Endodermal cell (in vitro differentiated cells): Measurements from ENCODE around the gene KLF1. TPM values are rescaled to one million over a fixed set of nuclear protein-coding genes. Genes with fewer than 3 reads are reported as not detected.

ENCODE experiments used
- DNase-seq: peaks from one replicate; pipeline ENCODE4 v3.0.0-alpha.2; 2017
- H3K27ac ChIP-seq: 2 replicates; pipeline ENCODE4 v1.5.1; 2013; ENCODE audit warnings: mild to moderate bottlenecking, low read depth, low read length, moderate library complexity
- H3K27me3 ChIP-seq: 2 replicates; pipeline ENCODE4 v1.6.1; 2013; ENCODE audit warnings: mild to moderate bottlenecking, low read length, moderate library complexity; ENCODE audit not compliant: insufficient read depth, control insufficient read depth, poor library complexity, severe bottlenecking
- H3K36me3 ChIP-seq: 2 replicates; pipeline ENCODE4 v1.7.0; 2013; ENCODE audit warnings: mild to moderate bottlenecking, low read length, moderate library complexity; ENCODE audit not compliant: control insufficient read depth, insufficient read depth
- H3K4me1 ChIP-seq: one replicate; pipeline ENCODE4 v1.7.0; 2013; ENCODE audit warnings: low read length; ENCODE audit not compliant: control insufficient read depth, insufficient read depth
- H3K4me3 ChIP-seq: 2 replicates; pipeline ENCODE4 v1.5.1; 2013; ENCODE audit warnings: mild to moderate bottlenecking, low read length, moderate library complexity
- H3K9ac ChIP-seq: 2 replicates; pipeline ENCODE4 v1.6.1; 2013; ENCODE audit warnings: mild to moderate bottlenecking, low read length, moderate library complexity; ENCODE audit not compliant: poor library complexity, severe bottlenecking; ENCODE audit errors: extremely low read depth
- H3K9me3 ChIP-seq: 2 replicates; pipeline ENCODE4 v1.6.1; 2013; ENCODE audit warnings: mild to moderate bottlenecking, low read length, moderate library complexity; ENCODE audit not compliant: control insufficient read depth
- H3K27ac Mint-ChIP-seq: 2 replicates; pipeline ENCODE4 v1.8.0; 2020; ENCODE audit warnings: mixed read lengths
- H3K27me3 Mint-ChIP-seq: 2 replicates; pipeline ENCODE4 v1.8.0; 2021; ENCODE audit warnings: mild to moderate bottlenecking, mixed read lengths; ENCODE audit not compliant: insufficient read depth
- H3K36me3 Mint-ChIP-seq: 2 replicates; pipeline ENCODE4 v1.8.0; 2020; ENCODE audit warnings: low read depth, mixed read lengths
- H3K4me1 Mint-ChIP-seq: 2 replicates; pipeline ENCODE4 v1.8.0; 2020; ENCODE audit warnings: mixed read lengths
- H3K4me3 Mint-ChIP-seq: 2 replicates; pipeline ENCODE4 v1.8.0; 2020; ENCODE audit warnings: mild to moderate bottlenecking, moderate library complexity, mixed read lengths
- H3K9me3 Mint-ChIP-seq: 2 replicates; pipeline ENCODE4 v1.8.0; 2020; ENCODE audit warnings: mild to moderate bottlenecking, mixed read lengths
- WGBS, 2 experiments: methylation state at CpG; one replicate each; pipeline versions ENCODE4 v1.1.5 to v1.1.7; 2013; ENCODE audit warnings: missing lambda C conversion rate in 2 of 2, mixed read lengths in 1 of 2; ENCODE audit not compliant: insufficient coverage in 1 of 2, insufficient read length in 1 of 2; 5-methylcytosine and 5-hydroxymethylcytosine counted together
- total RNA-seq, 2 donors: library from RNA; stranded (reverse); fragmentation: NEBNext Ultra II Directional in 1 of 2; extraction: Animal tissue kit (Norgen Biotek cat#: 25700) in 1 of 2; gene quantifications; 2 replicates in 1 of 2; 3 replicates in 1 of 2; pipeline ENCODE4 v1.2.1, GENCODE V29; 2021
- TF ChIP-seq, protein P1 (sequence below): fragments of 200-600 bp; sonication (generic); conservative IDR thresholded peaks from 2 replicates; pipeline ENCODE4 v1.5.0; 2021; ENCODE audit warnings: antibody characterized with exemption, mild to moderate bottlenecking

KLF1 gene
- total RNA-seq, 2 donors from 2014 or later, result 0.91 to 1.0 TPM

DNA sequence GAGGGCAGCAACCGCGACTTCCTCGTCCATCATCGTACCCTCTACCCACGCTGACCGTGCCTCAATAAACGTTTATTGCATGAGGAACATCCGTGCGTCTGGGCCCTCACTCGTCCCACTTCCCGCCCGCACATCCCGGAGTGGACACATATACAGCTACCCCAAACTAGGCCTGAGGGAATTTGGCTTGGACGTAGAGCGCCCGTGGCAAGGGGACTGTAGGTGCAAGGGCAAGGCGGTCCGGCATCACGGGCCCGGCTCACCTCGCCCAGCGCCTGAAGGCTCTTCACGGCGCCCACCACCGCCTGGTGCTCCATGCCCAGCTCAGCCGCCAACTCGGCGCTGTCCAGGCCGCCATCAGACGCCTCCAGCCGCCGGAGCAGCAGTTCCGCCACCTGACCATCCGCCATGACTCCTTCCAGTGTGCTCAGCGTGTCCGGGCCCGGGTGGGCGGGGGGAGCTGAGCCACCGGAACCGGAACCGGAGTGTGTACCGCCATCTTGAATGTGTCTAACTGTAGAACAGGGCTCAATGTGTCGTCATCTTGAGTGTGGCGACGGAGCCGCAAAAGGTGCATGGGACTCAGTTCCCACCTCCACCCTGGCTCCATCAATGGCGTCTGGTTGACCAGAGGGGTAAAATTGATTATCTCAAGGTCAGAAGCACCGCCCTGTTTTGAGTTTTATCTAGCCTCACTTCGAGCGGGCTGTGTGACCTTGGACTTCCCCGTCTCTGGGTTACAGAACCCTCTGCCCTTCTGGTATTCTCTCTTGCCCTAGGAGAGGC, 46.5 kb upstream of the KLF1 start, which contains the start of gene FARSA:
TSS of gene FARSA (minus strand) at position 425 of the 786 bp plus-strand sequence. CDS start at position 410, 15 bp downstream.
- peaks cover 7% of the 10 kb centered on the region for H3K4me1 ChIP-seq
- Mint-ChIP-seq H3K9me3 (no peaks in the 10 kb centered on the region), H3K27ac (peak within 1 kb of the TSS; percentile 88), H3K4me3 (peak within 1 kb of the TSS; percentile 92), H3K4me1 (peaks cover 18% of the 10 kb centered on the region), H3K36me3 (peaks cover 26% of the 10 kb centered on the region), H3K27me3 (no peaks in the 10 kb centered on the region)
- H3K9me3 ChIP-seq, result no peaks in the 10 kb centered on the region
- WGBS, 2 experiments, result 5 to 7% methylated on average over 35 to 51 of the region's 51 CpGs
- DNase-seq, result peak; percentile 97
- peaks cover 26% of the 10 kb centered on the region for H3K36me3 ChIP-seq
- TF ChIP-seq, protein P1, sequence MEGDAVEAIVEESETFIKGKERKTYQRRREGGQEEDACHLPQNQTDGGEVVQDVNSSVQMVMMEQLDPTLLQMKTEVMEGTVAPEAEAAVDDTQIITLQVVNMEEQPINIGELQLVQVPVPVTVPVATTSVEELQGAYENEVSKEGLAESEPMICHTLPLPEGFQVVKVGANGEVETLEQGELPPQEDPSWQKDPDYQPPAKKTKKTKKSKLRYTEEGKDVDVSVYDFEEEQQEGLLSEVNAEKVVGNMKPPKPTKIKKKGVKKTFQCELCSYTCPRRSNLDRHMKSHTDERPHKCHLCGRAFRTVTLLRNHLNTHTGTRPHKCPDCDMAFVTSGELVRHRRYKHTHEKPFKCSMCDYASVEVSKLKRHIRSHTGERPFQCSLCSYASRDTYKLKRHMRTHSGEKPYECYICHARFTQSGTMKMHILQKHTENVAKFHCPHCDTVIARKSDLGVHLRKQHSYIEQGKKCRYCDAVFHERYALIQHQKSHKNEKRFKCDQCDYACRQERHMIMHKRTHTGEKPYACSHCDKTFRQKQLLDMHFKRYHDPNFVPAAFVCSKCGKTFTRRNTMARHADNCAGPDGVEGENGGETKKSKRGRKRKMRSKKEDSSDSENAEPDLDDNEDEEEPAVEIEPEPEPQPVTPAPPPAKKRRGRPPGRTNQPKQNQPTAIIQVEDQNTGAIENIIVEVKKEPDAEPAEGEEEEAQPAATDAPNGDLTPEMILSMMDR, result no peak
- H3K9ac ChIP-seq, result peak within 1 kb of the TSS; percentile 71
- no peak within 1 kb of the TSS for H3K27ac ChIP-seq
- no peaks in the 10 kb centered on the region for H3K27me3 ChIP-seq
- H3K4me3 ChIP-seq, result peak within 1 kb of the TSS; percentile 98

DNA sequence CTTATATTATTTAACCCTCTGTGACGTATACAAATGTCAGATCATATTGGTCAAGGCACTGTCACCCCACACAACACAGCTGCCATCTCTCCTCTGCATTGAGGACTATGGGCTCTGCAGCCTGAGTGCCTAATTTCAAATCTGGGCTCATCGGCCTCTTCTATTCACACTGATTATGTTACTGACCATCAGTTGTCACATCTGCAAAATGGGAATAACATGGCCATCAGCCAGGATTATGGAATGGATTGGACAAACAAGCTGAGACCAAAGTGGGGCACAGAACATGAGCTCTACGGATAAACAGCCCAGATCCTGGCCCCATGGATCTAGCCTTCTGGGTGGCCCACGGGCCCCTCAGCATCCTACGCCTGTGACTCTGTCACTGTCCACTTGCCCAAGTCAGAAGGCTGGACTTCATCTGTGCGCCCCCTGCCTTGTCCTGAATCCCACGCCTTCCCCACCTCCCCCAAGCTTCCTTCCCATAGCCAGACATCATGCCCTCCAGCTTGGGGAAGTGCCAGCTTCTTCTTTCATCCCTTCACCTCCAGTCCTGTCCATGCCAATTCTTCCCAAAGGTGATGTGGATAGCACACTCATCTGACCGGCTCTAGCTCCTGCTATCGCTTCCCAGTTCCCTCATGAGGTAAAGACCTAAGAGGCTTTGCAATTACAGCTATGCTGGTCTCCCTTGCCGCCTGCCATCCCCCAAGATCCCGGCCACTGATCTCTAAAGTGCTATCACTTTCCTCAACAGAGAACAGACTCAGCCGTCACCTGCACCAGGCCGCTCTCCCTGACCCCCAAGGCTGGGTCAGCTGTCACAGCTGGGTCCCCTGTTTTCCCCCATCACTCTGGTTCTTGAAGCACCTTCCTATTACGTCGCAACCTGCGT, 45.6 kb upstream of the KLF1 start:
- H3K4me3 ChIP-seq, result peak overlapping the region; percentile 98
- no peaks in the 10 kb centered on the region for H3K27me3 ChIP-seq
- Mint-ChIP-seq H3K27ac (peak overlapping the region; percentile 88), H3K9me3 (no peaks in the 10 kb centered on the region), H3K4me3 (peak overlapping the region; percentile 92), H3K4me1 (peaks cover 15% of the 10 kb centered on the region), H3K27me3 (no peaks in the 10 kb centered on the region), H3K36me3 (peaks cover 32% of the 10 kb centered on the region)
- WGBS, 2 experiments, result 38 to 55% methylated on average over 12 to 16 of the region's 16 CpGs
- H3K27ac ChIP-seq, result no peak overlapping the region
- peaks cover 34% of the 10 kb centered on the region for H3K36me3 ChIP-seq
- TF ChIP-seq, protein P1, result no peak
- H3K4me1 ChIP-seq, result peaks cover 5% of the 10 kb centered on the region
- DNase-seq, result no peak
- H3K9ac ChIP-seq, result peak overlapping the region; percentile 71
- no peaks in the 10 kb centered on the region for H3K9me3 ChIP-seq

DNA sequence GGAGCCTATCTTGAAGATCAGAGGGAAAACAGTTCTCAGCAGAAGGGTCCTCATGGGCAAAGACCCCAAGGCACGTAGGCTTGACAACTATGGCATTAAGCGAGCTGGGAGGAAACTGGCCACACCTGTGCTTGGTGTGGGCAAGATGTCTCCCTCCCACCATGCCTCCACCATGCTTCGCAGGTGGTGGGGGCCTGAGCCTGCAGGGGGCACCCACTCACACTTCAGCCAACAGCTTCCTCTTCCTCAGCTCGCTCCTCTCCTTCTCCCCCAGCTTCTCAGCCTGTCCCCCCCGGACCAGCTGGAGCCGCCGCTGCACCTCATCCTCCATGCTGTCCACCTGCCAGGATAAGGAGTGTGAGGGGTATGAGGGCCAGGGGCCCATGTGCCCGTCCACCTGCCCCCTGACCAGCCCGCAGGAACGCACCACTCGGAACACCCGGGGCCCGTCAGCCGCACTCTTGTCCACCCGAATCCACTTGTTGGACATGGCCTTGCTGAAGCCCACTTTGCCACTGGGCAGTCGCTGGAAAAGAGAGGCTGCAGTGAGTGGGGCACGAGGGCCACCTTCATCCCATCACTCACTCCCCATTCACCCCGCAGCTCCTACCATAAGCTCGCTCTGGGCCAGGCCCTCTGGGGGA, 43.1 kb upstream of the KLF1 start:
- peaks cover 45% of the 10 kb centered on the region for H3K36me3 Mint-ChIP-seq
- TF ChIP-seq, protein P1, result no peak
- H3K9me3 ChIP-seq, result no peaks in the 10 kb centered on the region
- 95 to 100% methylated on average over 5 to 19 of the region's 19 CpGs for WGBS, 2 experiments
- H3K4me1 Mint-ChIP-seq, result peaks cover 9% of the 10 kb centered on the region
- no peak for DNase-seq
- no peaks in the 10 kb centered on the region for H3K27me3 Mint-ChIP-seq
- peaks cover 48% of the 10 kb centered on the region for H3K36me3 ChIP-seq
- H3K27ac Mint-ChIP-seq, result no peak overlapping the region
- no peaks in the 10 kb centered on the region for H3K4me1 ChIP-seq
- H3K4me3 Mint-ChIP-seq, result no peak overlapping the region
- H3K27ac ChIP-seq, result no peak overlapping the region
- no peak overlapping the region for H3K4me3 ChIP-seq
- no peaks in the 10 kb centered on the region for H3K9me3 Mint-ChIP-seq
- no peaks in the 10 kb centered on the region for H3K27me3 ChIP-seq
- H3K9ac ChIP-seq, result no peak overlapping the region
